HUES6 (cell line): Measurements from ENCODE around the gene TBX1.

Experiments used
- H3K27ac ChIP-seq: 2 replicates; pipeline ENCODE4 v1.7.0; 2013; ENCODE audit warnings: low read depth, mild to moderate bottlenecking, low read length, inconsistent platforms
- H3K27me3 ChIP-seq: 2 replicates; pipeline ENCODE4 v1.6.1; 2013; ENCODE audit warnings: low read length; ENCODE audit not compliant: control insufficient read depth, insufficient read depth
- H3K36me3 ChIP-seq: 2 replicates; pipeline ENCODE4 v1.6.1; 2013; ENCODE audit warnings: low read length; ENCODE audit not compliant: control insufficient read depth, insufficient read depth
- H3K4me1 ChIP-seq: 2 replicates; pipeline ENCODE4 v1.6.1; 2013; ENCODE audit warnings: low read length; ENCODE audit not compliant: control insufficient read depth, insufficient read depth
- H3K4me3 ChIP-seq: 2 replicates; pipeline ENCODE4 v1.5.1; 2013; ENCODE audit warnings: low read depth, low read length
- H3K9ac ChIP-seq: one replicate; pipeline ENCODE4 v1.6.1; 2013; ENCODE audit warnings: mild to moderate bottlenecking, low read length
- H3K9me3 ChIP-seq: 2 replicates; pipeline ENCODE4 v1.6.1; 2013; ENCODE audit warnings: low read depth, low read length; ENCODE audit not compliant: control insufficient read depth, insufficient read depth

The TBX1 gene

GRCh38 chr22:19762568-19763457 is 2.2 kb downstream of the TBX1 start:
- Histone ChIP-seq H3K27me3 (peaks cover 98% of the 10 kb centered on the region), H3K9ac (no peak overlapping the region)

GRCh38 chr22:19763458-19764298 is 3.1 kb downstream of the TBX1 start:
- no peak overlapping the region for H3K27ac ChIP-seq
- H3K4me3 ChIP-seq, result no peak overlapping the region
- peaks cover 41% of the 10 kb centered on the region for H3K4me1 ChIP-seq
- peaks cover 98% of the 10 kb centered on the region for H3K27me3 ChIP-seq
- no peak overlapping the region for H3K9ac ChIP-seq
- H3K36me3 ChIP-seq, result no peaks in the 10 kb centered on the region
- H3K9me3 ChIP-seq, result no peaks in the 10 kb centered on the region

More at GRCh38 chr22:19762568-19763457, 2.2 kb downstream of the TBX1 start:
- Histone ChIP-seq H3K36me3 (no peaks in the 10 kb centered on the region), H3K27ac (no peak overlapping the region), H3K4me1 (peaks cover 38% of the 10 kb centered on the region), H3K4me3 (no peak overlapping the region), H3K9me3 (no peaks in the 10 kb centered on the region)

GRCh38 chr22:19764299-19764593 is 3.7 kb downstream of the TBX1 start:
- H3K27ac ChIP-seq, result no peak overlapping the region
- H3K9me3 ChIP-seq, result no peaks in the 10 kb centered on the region
- H3K4me1 ChIP-seq, result peaks cover 38% of the 10 kb centered on the region
- H3K27me3 ChIP-seq, result peaks cover 98% of the 10 kb centered on the region
- no peak overlapping the region for H3K4me3 ChIP-seq
- no peaks in the 10 kb centered on the region for H3K36me3 ChIP-seq
- H3K9ac ChIP-seq, result no peak overlapping the region

GRCh38 chr22:19764636-19765476 is 4.3 kb downstream of the TBX1 start:
- no peaks in the 10 kb centered on the region for H3K36me3 ChIP-seq
- H3K4me3 ChIP-seq, result peak overlapping the region; percentile 44
- H3K9me3 ChIP-seq, result no peaks in the 10 kb centered on the region
- H3K4me1 ChIP-seq, result peaks cover 34% of the 10 kb centered on the region
- peaks cover 98% of the 10 kb centered on the region for H3K27me3 ChIP-seq
- no peak overlapping the region for H3K27ac ChIP-seq
- H3K9ac ChIP-seq, result no peak overlapping the region

DNA sequence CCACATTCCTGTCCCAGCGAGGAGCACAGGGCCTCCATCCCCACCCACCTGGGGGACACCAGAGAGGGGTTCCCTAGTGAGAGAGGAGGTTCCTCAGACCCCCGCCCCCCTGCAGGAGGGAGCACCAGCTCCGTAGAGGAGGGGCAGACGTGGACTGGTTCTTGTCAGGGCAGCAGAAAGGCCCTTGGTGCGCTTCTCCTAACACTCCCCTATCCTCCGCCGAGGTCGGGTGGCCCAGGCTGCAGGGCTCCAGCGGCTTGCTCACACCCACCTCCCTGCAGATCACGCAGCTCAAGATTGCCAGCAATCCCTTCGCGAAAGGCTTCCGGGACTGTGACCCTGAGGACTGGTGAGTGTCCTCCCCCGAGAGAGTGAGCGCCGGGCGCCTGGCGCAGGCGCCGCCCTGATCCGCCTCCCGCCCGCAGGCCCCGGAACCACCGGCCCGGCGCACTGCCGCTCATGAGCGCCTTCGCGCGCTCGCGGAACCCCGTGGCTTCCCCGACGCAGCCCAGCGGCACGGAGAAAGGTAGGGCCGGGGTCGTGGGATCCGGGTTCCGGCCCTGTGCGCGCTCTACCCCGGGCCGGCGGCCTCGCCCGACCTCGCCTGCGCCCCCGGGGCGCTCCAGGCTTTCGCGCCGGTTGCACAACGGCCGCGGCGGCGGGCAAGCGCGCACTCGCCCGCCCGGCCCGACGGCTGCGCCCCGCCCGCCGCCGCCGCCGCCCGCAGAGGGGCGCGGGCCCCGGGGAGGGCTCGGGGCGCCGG is 5.1 kb downstream of the TBX1 start:
- H3K4me1 ChIP-seq, result peaks cover 34% of the 10 kb centered on the region
- H3K9me3 ChIP-seq, result no peaks in the 10 kb centered on the region
- peak overlapping the region; percentile 48 for H3K4me3 ChIP-seq
- H3K9ac ChIP-seq, result no peak overlapping the region
- H3K27ac ChIP-seq, result no peak overlapping the region
- no peaks in the 10 kb centered on the region for H3K36me3 ChIP-seq
- peaks cover 99% of the 10 kb centered on the region for H3K27me3 ChIP-seq

- Histone ChIP-seq H3K27me3 (peaks cover 100% of the 10 kb centered on the region), H3K9ac (no peak overlapping the region), H3K4me1 (peaks cover 34% of the 10 kb centered on the region), H3K36me3 (no peaks in the 10 kb centered on the region), H3K27ac (no peak overlapping the region), H3K9me3 (no peaks in the 10 kb centered on the region), H3K4me3 (peak overlapping the region; percentile 48; the same call in 1 of the 2 replicates)
These were observed 5.6 kb downstream of the TBX1 start for GRCh38 chr22:19766240-19766510.

DNA sequence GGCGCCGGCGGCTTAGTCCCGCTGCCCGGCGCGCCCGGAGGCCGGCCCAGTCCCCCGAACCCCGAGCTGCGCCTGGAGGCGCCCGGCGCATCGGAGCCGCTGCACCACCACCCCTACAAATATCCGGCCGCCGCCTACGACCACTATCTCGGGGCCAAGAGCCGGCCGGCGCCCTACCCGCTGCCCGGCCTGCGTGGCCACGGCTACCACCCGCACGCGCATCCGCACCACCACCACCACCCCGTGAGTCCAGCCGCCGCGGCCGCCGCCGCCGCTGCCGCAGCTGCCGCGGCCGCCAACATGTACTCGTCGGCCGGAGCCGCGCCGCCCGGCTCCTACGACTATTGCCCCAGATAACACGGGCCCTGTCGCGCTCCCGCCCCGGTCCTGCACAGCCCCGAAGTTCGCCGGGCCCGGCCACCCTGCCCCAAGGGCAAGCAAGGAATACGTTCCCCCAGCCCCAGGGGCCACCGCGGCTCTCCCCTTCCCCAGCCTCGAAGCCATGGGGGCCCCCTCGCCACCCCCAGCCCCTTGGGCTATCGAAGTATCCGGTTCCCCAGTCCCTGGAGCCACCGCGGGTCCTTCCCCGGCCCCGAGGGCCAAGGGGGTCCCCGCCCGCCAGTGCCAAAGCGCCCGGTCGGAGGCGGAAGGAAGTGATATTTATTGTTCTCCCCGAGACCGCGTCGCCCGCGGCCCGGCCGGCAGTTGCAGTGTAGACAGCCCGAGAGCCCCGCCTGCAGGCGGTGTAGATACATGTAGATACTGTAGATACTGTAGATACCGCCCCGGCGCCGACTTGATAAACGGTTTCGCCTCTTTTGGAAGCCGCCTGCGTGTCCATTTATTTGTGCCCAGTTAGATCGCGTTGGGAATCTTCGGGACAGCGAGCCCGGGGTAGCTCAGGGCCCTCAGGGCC is 6.2 kb downstream of the TBX1 start:
- Histone ChIP-seq H3K4me3 (peak overlapping the region; percentile 48), H3K27me3 (peaks cover 100% of the 10 kb centered on the region)

DNA sequence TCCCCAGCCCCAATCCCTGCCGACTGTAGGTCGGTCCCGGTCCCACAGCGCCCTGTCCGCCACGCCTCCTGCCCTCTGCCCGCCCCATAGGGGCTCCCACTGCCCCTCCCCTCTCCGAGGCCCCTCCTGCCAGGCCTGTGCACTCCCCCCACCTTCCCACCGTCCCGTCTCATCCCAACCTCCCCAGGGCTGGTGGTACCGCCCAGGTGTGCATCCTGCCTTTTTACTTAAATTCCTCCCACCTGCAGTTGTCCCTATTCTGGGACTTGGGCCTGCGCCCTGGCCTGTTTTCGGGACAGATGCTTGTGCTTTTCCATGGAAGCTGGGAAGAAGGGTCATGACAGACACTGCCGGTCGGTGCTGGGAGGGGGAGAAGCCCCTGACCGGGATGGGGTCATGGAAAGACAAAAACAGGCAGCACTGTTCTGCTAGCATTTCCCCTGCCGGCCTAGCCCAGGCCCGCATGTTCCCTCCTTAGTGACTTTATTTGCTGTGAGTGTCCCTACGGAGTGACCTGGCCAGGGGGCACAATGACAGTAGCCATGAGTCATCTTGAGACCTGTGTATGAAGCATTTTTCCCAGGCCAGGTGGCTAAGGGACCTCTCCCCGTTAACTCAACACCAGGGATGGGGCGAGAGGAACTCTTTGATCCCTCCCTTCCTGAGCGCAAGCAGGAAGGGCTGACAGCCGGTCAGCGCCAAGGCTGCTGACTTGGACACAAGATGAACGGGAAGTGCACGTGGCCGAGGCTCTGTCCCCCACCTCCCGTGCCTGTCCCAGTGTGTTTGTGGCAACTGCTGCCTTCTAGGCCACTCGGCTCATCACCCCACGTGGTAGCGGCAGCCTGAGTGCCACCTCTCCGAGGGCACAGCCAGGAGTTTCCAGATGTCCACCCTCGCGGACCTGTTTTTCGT is 7.1 kb downstream of the TBX1 start:
- Histone ChIP-seq H3K27me3 (peaks cover 94% of the 10 kb centered on the region), H3K27ac (no peak overlapping the region), H3K9ac (no peak overlapping the region), H3K36me3 (no peaks in the 10 kb centered on the region), H3K9me3 (no peaks in the 10 kb centered on the region), H3K4me3 (peak overlapping the region; percentile 48), H3K4me1 (peaks cover 22% of the 10 kb centered on the region; the same call in 1 of the 2 replicates)

More for the DNA sequence above, 6.2 kb downstream of the TBX1 start:
- Histone ChIP-seq H3K9ac (no peak overlapping the region), H3K27ac (no peak overlapping the region), H3K4me1 (peaks cover 31% of the 10 kb centered on the region), H3K9me3 (no peaks in the 10 kb centered on the region), H3K36me3 (no peaks in the 10 kb centered on the region)

GRCh38 chr22:19769393-19769715 is 8.8 kb downstream of the TBX1 start:
- Histone ChIP-seq H3K27me3 (peaks cover 91% of the 10 kb centered on the region), H3K36me3 (no peaks in the 10 kb centered on the region)

More at GRCh38 chr22:19769393-19769715, 8.8 kb downstream of the TBX1 start:
- no peak overlapping the region for H3K9ac ChIP-seq
- H3K4me1 ChIP-seq, result peaks cover 16% of the 10 kb centered on the region; the same call in 1 of the 2 replicates
- H3K27ac ChIP-seq, result no peak overlapping the region
- no peaks in the 10 kb centered on the region for H3K9me3 ChIP-seq
- no peak overlapping the region for H3K4me3 ChIP-seq
